NCI-H146 (cell line): Measurements from ENCODE around the gene TDRD7.
"Not testable (repeated sequence)": the region's sequence is repeated elsewhere in the genome, so short reads cannot be mapped to it uniquely, and the experiment has no call there.

ENCODE experiments used
- DNase-seq: peaks from one replicate; lab custom pipeline; 2025; lab: John Stamatoyannopoulos, UW

TDRD7 gene

GRCh38 chr9:97425336-97425972 lies 13.6 kb downstream of the TDRD7 start:
- no peak for DNase-seq

GRCh38 chr9:97425973-97426336 lies 14.1 kb downstream of the TDRD7 start:
- no peak for DNase-seq

DNA sequence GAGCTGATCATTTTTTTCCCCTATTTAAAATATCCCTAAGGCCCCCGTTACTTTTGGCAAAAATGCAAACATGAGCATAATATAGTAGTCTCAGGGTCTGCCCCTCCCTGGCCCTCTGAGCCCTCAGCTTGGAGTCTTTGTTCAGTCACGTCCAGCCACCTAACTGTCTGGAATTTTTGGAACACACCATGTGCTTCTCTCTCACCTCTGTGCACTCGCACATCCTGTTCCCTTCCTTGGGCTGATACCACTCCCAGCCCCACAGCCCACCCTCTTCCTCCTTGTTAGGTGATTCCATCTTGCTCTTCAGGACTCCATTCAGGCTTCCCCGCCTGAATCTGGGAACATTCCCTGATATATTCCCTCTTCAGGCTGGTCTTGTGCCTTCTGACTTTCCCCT lies 16.0 kb downstream of the TDRD7 start:
- DNase-seq, result no peak

DNA sequence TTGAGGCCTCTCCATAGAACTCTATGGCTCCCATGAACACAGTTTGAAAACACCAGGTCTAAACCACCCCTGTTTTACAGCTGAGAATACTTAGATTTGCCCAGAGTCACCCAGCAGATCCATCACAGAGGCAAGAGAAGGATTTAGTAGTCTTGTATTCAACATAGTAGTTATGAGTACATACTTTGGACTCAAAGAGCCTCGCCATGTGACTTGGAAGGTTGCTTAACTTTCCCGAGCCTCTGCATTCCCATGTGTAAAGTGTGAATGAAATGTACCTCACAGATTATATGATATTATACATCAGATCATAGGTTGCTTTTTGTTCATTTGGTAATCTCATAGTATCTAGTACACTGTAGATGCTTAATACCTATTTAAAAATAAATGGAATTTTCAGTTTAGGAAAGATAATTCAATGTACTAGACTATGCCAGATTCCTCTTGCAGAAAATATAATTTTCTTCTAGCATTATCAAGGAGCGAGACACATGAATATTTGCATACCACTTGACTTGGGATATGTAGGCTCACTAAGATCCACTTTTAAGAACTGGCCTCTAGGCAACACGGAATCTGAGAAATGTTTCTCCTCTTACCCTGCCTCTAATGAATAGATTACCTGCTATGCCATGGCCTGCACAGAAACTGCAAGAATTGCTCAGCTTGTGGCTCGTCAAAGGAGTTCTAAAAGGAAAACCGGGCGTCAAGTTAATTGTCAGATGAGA lies 18.6 kb downstream of the TDRD7 start:
- no peak for DNase-seq

DNA sequence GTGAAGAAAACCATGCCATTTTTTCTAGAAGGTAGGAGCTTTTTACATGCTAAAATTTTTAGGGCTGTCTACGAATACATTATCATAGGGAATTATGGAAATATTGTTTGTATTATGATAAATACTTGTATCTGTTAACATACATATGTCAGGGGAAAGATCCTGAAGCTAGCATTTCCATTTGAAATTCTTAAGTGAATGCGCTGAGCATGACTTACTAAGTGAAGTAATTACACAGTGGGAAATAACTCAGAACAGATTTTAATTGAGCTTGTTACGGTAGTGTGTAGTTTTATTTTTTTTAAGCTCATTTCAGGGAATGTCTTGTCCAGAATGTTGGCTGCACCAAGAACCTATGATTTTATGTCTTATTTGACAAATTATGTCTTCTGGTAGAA lies 19.1 kb downstream of the TDRD7 start:
- no peak for DNase-seq

DNA sequence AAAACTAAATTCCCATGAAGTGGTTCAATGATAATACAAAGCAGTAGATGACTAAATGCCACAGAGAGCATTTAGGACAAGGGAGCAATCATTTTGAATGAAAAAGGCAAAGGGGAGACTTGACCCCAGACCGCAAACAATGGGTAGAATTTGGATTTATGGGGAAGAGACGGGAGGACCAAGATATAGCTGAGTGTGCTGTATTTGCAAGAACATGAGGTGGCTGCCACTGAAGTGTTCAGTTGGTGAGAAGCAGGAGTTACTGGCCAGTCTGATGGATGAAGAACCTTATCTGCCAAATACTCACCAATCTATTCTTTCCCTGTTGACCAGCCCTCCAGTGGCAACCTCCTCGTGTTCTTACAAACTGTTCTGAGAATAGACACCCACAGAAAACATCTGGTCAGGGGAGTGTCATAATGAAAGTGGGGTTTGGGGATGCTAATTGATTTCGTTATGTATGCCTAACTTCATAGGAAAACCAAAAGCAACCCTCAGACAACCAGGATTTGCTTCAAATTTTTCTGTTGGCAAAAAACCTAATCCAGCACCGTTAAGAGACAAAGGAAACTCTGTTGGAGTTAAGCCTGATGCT lies 19.8 kb downstream of the TDRD7 start:
- no peak for DNase-seq

- DNase-seq, result no peak
Observed at GRCh38 chr9:97437051-97437600, 25.2 kb downstream of the TDRD7 start.

DNA sequence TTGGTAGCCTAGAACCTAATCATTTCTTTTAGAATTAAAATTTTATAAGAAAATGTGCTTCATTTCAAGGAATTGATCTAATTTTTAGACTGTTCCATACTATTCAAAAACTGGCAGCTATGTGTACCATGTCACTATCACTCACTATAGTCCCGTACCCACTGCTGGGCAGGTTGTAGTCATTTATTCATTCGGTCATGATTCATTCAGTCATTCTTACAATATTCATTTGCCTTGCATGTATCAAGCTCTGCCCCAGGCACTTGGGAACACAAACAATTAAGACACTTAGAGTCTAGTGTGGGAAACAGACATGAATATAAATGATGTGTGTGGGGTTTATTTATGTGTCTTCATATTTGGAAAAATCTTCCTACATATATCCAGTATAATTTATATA lies 26.4 kb downstream of the TDRD7 start:
- DNase-seq, result no peak

DNA sequence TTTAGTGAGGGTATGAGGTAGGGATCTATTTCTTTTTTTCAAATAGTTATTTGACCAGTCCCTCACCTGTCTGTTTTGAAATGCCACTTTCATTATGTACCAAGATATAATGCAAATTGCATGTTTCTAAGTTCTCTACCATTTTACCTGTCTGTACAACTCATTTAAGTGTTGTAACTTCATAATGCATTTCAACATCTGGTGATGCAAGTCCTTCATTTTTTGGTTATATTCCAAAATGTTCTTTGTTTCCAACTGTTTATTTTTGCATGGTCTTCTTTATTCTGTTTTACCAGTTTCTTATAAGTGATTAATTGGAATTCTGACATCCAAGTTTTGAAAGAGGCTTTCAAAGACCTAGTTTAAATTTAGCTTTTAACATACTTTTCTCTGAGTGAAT lies 26.8 kb downstream of the TDRD7 start:
- DNase-seq, result no peak

GRCh38 chr9:97440160-97440559 lies 28.3 kb downstream of the TDRD7 start:
- peak; percentile 82 for DNase-seq

DNA sequence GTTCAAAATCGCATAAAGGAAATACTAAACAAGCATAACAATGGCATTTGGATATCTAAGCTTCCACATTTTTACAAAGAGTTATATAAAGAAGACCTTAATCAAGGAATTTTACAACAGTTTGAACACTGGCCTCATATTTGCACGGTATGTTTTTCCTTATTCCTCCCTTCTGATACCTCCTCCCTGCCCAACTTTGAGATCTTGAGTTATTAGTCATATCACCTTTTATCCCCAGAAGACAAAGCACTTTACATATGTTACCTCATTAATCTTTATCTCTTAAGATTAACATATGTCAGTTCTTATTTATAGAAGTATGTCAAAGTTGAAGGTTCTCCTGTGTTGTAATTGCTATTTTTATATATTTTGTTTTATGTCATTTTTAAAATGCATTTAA lies 29.8 kb downstream of the TDRD7 start:
- DNase-seq, result no peak

GRCh38 chr9:97445119-97445701 lies 33.3 kb downstream of the TDRD7 start:
- no peak for DNase-seq

DNA sequence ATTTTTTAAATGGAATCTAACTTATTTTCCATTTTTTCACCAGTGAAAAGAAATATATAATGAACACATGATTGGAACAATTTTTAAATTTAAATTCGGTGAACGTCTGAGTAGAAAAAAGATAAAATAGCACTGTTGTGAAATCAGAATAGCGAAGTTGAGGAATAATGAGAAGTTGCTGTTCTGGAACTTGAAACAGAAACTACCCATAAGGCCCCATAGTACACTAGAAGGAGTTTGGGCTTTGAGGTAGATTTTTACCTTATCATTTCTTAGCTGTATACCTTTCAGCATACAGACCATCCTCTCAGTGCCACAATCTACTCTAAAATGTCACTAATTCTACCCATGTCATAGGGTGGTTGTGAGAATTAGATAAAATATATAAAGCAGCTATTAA lies 35.1 kb downstream of the TDRD7 start:
- no peak for DNase-seq

DNA sequence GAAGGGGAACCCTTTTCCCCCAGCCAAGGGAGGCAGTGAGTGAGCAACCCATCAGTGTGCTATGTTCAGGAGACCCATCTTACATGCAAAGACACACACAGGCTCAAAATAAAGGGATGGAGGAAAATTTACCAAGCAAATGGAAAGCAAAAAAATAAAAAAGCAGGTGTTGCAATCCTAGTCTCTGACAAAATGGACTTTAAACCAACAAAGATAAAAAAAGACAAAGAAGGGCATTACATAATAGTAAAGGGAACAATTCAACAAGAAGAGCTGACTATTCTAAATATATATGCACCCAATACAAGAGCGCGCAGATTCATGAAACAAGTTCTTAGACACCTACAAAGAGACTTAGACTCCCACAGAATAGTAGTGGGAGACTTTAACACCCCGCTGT lies 41.7 kb downstream of the TDRD7 start:
- DNase-seq, result not testable (repeated sequence)

DNA sequence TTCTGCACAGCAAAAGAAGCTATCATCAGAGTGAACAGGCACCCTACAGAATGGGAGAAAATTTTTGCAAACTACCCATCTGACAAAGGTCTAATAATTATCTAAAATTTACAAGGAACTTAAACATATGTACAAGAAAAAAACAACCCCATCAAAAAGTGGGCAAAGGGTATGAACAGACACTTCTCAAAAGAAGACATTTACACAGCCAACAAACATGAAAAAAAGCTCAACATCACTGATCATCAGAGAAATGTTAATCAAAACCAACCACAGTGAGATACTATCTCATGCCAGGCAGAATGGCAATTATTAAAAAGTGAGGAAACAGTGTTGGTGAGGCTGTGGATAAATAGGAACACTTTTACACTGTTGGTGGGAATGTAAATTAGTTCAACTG lies 44.9 kb downstream of the TDRD7 start:
- DNase-seq, result not testable (repeated sequence)

DNA sequence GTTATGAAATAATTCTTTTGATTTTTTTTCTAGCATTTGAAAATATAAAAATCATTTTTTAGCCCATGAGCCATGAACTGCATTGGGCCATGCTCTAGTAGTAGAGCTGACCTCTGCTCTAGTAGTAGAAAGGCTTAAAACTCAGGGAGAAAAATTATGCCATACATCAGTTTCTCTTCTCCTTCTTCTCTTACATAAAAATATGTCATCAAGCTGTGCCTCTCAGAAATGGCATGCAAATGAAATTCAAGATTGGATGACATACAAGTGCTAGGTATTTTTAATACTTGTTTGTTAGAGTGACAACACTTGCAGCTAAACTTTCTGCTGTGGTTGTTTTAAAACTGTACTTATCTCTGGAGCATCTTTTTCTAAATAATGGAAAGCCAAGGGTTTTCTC lies 47.4 kb downstream of the TDRD7 start:
- no peak for DNase-seq

DNA sequence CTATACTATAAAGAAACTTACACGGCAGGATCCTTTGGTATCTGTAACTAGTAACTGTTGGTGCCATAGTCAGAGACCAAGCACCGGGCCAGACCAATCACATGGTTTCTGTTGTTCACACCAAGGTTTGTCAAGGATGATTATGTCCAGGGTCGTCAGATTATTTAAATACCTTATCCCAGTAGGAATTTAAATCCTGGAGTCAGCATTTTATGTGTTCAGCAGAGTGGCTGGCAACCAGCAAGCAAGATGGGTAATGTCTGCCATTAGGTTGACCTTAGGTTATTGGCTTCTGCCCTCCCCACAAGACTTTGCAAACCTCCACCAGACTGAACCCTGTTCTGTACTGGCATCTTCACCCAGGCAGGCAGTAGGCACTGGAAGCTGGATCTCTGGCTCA lies 50.3 kb downstream of the TDRD7 start:
- DNase-seq, result no peak

DNA sequence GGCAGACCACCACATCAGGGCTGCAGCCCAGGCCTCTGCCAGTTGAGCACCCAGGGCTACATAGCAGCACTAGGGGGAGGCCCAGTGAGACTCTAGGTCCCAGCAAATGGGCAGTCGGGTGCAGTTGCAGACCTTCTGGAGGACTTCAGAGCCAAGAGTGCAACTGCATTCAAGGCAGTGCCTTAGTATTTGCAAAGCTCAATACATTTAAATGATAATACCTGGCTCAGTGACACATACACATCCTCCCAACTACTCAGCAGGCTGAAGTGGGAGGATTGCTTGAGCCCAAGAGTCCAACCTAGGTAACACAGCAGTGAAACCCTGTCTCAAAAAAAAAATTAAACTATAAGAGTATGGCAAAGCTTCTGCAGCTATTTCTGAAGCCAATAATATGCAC lies 51.0 kb downstream of the TDRD7 start:
- no peak for DNase-seq

GRCh38 chr9:97468658-97469448 lies 57.0 kb downstream of the TDRD7 start:
- peak; percentile 51 for DNase-seq

GRCh38 chr9:97470076-97470475 lies 58.2 kb downstream of the TDRD7 start:
- no peak for DNase-seq

DNA sequence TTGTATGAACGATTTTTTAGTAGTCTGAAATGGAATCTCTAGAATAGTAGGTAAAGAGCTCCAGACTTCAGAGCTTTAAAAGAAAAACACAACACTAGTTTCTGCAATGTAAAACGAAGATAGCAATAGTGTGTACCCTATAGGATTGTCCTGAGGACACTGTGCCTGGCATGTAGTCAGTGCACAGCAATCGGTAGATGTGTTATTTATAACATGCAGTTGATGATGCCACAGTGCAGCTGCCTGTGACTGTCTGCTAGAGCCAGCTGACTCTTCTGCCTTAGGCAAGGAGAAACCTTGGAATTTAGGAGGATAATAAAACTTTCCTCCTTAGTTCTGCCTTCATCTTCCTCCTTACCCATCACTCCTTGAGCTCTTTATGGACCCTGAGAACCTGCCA lies 61.8 kb downstream of the TDRD7 start:
- no peak for DNase-seq

DNA sequence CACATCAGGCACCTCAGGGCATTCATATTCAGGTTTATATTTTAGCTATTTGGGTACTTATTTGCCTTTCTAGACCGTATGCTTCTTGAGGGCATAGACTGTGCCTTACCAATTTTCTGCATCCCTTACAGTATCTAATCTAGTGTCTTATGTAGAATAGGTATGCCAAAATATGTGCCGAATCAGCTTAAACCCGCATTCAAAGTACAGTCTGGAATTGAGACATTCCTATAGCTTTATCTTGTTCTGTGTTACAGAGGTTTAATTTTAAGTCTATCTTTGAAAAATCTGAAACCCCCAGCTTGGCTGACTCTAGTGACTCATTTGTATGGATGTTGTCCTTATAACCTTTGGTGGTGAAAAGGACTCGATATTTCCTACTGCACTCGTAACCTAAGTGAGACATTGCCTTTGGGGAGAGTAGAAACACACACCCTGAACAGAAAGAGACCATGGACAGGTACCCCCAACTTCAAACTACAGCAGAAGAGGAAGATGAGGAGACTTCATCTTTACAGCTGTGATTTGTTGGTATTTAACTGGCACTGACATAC lies 62.6 kb downstream of the TDRD7 start:
- no peak for DNase-seq
